ENCODE measurements around the gene PRPS1.
"Not testable (repeated sequence)": the region's sequence is repeated elsewhere in the genome, so short reads cannot be mapped to it uniquely, and the experiment has no call there.

Gene PRPS1

GRCh38 chrX:107675823-107676555 lies 47.7 kb downstream of the PRPS1 start:
- no peak for DNase-seq

GRCh38 chrX:107676559-107677378 lies 48.5 kb downstream of the PRPS1 start:
- DNase-seq, result peak; percentile 12

- DNase-seq, result no peak
Observed at GRCh38 chrX:107677501-107677901, 49.2 kb downstream of the PRPS1 start.

GRCh38 chrX:107677909-107678308 lies 49.6 kb downstream of the PRPS1 start:
- DNase-seq, result no peak

- peak; percentile 45 for DNase-seq
Observed at GRCh38 chrX:107678957-107679740, 50.8 kb downstream of the PRPS1 start.

GRCh38 chrX:107682256-107682655 lies 53.9 kb downstream of the PRPS1 start:
- no peak for DNase-seq

- no peak for DNase-seq
Observed at GRCh38 chrX:107683124-107683895, 55.0 kb downstream of the PRPS1 start.

- DNase-seq, result no peak
Observed at GRCh38 chrX:107683931-107684330, 55.6 kb downstream of the PRPS1 start.

GRCh38 chrX:107684956-107685385 lies 56.7 kb downstream of the PRPS1 start:
- no peak for DNase-seq

- DNase-seq, result not testable (repeated sequence)
Observed at GRCh38 chrX:107685586-107685985, 57.3 kb downstream of the PRPS1 start.

GRCh38 chrX:107686026-107686425 lies 57.7 kb downstream of the PRPS1 start:
- no peak for DNase-seq

GRCh38 chrX:107686792-107687191 lies 58.5 kb downstream of the PRPS1 start:
- DNase-seq, result no peak

- no peak for DNase-seq
Observed at GRCh38 chrX:107687445-107687844, 59.1 kb downstream of the PRPS1 start.

- DNase-seq, result no peak
Observed at GRCh38 chrX:107691024-107691448, 62.7 kb downstream of the PRPS1 start.

GRCh38 chrX:107699616-107700015 lies 71.3 kb downstream of the PRPS1 start:
- DNase-seq, result no peak

GRCh38 chrX:107700317-107700774 lies 72.0 kb downstream of the PRPS1 start:
- no peak for DNase-seq
